Measurements from ENCODE around the gene SYT2.
"Not testable (repeated sequence)": the region's sequence is repeated elsewhere in the genome, so short reads cannot be mapped to it uniquely, and the experiment has no call there.

The SYT2 gene

DNA sequence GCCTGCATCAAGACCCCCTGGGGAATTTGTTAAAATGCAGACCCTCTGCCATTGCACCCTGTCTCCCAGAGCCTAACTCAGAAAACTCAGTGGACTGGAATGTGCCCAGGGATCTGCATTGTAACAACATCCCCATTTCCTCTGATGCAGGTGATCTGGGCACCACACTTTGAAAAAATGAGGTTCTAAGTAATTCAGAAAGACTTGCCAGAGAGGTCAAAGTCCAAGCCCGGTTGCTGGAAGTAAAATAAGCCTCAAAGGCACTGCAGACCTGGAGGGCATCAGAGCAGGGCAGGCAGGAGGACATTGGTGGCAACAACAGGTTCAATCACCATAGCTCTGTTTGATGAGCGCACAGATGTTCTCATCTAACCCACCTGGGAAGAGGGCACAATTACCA, 90.7 kb downstream of the SYT2 start:
- no peak for DNase-seq

DNA sequence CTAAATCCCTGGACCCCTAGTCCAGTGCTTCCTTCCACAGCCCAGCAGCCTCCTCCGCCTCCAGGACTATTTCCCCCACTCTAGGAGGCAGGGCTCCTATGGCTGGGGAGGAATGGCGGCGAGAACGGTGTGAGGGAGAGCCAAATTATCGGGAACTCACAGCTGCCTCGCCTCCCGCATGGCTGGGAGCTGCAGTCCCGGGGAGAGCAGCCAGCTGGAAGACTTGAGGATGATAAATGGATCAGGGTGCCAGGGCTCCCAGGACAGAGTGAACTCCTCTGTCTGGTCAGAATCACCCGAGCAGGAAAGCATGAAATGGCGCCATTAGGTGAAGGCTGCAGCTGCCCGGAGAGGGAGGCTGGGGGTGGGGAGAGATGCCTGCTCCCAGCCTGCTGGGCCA, 91.2 kb downstream of the SYT2 start:
- not testable (repeated sequence) for DNase-seq

DNA sequence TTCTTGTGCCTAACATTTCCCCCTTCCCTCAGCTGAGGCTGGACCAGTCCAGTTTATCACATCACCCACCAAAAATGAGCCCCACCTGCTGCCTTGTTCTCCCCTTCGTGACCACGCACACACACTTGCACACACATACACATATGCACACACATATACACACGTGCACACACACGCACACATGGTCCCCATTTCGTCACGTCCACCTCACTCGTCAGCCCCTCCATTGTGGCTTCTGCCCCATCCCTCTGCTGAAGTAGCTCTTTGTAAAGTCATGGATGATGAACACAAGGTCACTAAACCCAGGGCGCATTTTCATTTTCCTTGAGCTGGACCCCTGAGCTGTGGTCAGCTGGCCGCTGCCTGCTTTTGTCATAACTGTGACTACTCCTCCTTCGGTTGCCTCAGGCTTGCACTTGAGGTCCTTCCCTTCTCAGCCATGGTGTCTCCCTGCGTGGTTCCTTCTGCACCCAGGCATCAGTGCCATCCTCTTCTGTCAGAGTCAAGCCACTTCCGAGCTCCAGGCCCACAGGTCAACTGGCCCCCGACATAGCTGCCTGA, 93.8 kb downstream of the SYT2 start:
- DNase-seq = no peak

DNA sequence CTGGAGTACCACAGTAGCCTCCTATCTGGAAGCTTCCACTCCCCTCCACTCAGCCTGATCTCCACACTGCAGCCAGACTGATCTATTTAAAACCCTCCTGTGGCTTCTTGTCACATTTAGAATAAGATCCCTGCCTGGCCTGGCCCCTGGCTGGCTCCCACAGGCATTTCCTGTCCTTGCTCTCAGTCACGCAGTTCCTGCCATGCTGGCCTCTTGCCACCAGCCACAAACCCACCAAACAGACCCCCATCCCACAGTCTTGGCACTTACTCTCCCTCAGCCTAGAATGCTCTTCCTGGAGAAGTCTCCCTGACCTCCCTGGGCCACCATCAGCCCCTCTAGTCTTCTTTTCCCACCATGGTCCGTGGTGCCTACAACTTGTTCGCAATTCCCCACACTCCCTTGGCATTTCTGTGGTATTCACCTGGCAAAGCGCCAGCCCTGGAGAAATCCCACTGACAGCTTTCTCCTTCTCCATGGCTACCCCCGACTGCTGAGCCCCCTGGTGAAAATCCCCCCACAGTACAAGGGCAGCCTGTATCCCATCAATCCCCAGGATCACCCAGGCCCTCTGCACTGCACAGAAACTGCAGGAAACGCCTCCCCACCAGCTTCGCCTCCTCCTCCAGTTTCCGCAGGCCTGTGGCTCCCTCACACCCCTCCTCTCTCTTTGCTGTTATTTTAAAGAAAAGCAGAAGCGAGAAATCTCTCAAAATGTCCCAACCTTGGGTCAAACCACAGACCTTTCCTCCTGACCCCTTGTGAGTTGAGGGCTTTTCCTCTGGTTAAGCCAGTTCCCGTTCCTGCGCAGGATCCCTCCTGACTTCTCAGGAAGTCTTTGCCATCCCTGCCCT, 94.5 kb downstream of the SYT2 start:
- DNase-seq = no peak

DNA sequence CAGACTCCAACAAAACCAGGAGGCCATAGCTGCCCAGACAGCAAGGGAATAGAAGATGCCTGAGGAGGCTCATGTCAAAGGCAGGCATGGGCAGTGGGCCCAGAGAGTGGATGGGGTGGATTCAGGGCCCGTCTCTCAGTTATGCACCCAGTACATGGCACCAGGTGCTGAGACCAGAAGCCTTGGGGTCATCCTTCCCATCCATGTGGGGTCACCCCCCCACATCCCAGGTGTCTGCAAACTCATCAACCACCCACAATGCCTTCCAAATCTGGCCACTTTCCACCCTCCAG, 95.1 kb downstream of the SYT2 start:
- DNase-seq = not testable (repeated sequence)

GRCh38 chr1:202614363-202615207, 95.7 kb downstream of the SYT2 start:
- not testable (repeated sequence) for DNase-seq

- no peak for DNase-seq
These were observed 96.7 kb downstream of the SYT2 start for GRCh38 chr1:202613571-202613970.

DNA sequence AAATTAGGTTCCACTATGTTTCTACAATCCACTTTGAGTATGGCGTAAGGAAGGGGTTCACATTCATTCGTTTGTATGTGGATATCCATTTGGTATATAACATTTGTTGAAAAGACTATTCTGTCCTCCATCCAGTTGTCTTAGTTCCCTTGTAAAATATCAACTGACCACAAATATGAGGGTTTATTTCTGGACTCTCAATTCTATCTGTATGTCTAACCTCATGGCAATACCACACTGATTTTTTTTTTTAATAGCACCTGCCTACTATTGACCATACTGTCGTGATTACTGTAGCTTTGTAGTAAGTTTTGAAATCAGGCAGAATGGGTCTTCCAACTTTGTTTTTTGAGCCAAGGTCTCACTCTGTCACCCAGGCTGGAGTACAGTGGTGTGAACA, 98.2 kb downstream of the SYT2 start:
- not testable (repeated sequence) for DNase-seq

GRCh38 chr1:202605515-202605914, 104.7 kb downstream of the SYT2 start:
- no peak for DNase-seq

GRCh38 chr1:202603435-202603834, 106.8 kb downstream of the SYT2 start:
- no peak for DNase-seq

- no peak for DNase-seq
These were observed 109.7 kb downstream of the SYT2 start for GRCh38 chr1:202600432-202601041.

- DNase-seq = peak; percentile 14
These were observed 110.4 kb downstream of the SYT2 start for GRCh38 chr1:202599669-202600431.

GRCh38 chr1:202597090-202597761, 113.0 kb downstream of the SYT2 start:
- no peak for DNase-seq

DNA sequence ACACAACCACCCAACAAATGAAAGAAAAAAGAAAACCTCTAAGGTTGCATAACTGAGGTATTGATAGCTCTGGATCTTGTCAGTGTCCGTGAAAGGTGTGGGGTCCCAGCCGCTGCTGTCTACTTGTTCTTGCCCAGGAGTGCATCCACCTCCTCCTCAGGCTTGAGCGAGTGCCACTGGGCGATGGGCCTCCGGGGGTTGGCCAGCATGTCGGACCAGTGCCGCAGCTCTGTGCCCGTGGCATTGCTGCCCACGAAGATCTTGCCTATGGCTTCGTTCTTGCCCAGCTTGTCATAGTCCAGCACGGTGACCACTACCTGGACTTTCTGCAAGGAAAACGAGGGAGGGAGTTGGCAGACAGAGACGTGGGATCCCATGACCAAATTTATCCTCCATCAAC, 113.6 kb downstream of the SYT2 start:
- no peak for DNase-seq

GRCh38 chr1:202593845-202594244, 116.4 kb downstream of the SYT2 start:
- no peak for DNase-seq

DNA sequence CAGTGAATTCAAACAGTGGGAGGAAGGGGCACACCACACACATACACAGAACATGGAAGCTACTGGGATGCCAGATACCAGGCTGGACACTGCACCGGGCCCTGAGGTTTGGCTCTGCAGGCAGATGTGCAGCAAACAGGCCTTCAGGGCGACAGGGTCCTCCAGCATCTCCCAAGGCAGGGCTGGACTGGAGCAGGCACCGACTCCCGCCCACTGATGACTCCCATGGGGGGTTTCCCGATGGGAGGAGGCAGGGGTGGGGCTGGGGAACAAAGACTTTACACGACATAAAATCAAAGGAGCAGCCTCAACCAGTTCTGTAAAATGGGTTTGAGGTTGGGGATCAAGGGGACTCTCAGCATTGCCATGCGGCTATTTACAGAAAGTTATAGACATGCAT, 118.1 kb downstream of the SYT2 start:
- no peak for DNase-seq

DNA sequence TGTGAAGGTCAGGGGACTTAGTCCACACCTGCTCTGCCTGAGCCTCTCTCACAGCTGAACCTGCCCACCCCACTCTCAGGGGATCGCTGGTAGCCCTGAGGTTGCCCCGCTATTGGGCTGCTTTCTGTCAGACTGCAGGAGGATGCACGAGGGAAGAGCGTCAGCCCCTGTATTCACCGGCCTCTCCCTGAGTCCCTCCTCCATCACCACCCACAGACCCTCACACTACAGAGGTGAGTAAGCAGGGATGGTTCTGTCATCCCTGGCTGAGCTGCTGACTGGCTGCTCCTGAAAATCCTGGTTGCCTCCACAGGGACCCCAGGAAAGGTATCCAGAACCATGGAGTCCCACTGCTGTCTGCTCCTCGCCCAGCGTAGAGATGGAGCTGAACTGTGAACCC, 118.7 kb downstream of the SYT2 start:
- no peak for DNase-seq

- DNase-seq = no peak
These were observed 119.3 kb downstream of the SYT2 start for GRCh38 chr1:202590975-202591411.

- DNase-seq = no peak
These were observed 120.1 kb downstream of the SYT2 start for GRCh38 chr1:202590126-202590525.

GRCh38 chr1:202589190-202589930, 120.9 kb downstream of the SYT2 start:
- no peak for DNase-seq

GRCh38 chr1:202588503-202589189, 121.6 kb downstream of the SYT2 start:
- DNase-seq = no peak
